Body of pancreas (tissue), 4 donors: ENCODE results near the gene USP31. TPM values are rescaled to one million over a fixed set of nuclear protein-coding genes. Genes with fewer than 3 reads are reported as not detected.

ENCODE experiments used
- ATAC-seq: fragments of 150-250 bp; one replicate; pipeline ENCODE4 v1.9.1; 2016
- DNase-seq, 4 donors: peaks; one replicate each; pipeline ENCODE4 v3.0.0-alpha.2; 2019
- H3K27ac ChIP-seq, 4 donors: fragments of 200-600 bp; sonication (generic); 1 replicate in 3 of 4; 2 replicates in 1 of 4; pipeline versions ENCODE4 v1.5.1 to v1.6.1; 2016 to 2019; ENCODE audit warnings: mild to moderate bottlenecking in 1 of 4, mixed read lengths in 1 of 4, moderate library complexity in 1 of 4
- H3K27me3 ChIP-seq, 2 donors: fragments of 200-600 bp; sonication (generic); one replicate each; pipeline ENCODE4 v1.6.0; 2016; ENCODE audit warnings: mild to moderate bottlenecking in 1 of 2
- H3K36me3 ChIP-seq, 2 donors: fragments of 200-600 bp; sonication (generic); replicated peaks in 1 of 2; 2 replicates each; pipeline ENCODE4 v1.5.1; 2016; ENCODE audit warnings: low read depth in 2 of 2; ENCODE audit not compliant: insufficient read depth in 1 of 2
- H3K4me1 ChIP-seq: fragments of 200-600 bp; sonication (generic); one replicate; pipeline ENCODE4 v1.6.0; 2016
- H3K4me3 ChIP-seq, 2 donors: fragments of 200-600 bp; sonication (generic); 1 replicate in 1 of 2; 2 replicates in 1 of 2; pipeline ENCODE4 v1.5.1; 2016 to 2019
- H3K9me3 ChIP-seq, 3 donors: fragments of 200-600 bp; sonication (generic); 1 replicate in 2 of 3; 2 replicates in 1 of 3; pipeline ENCODE4 v1.5.1; 2016
- CTCF ChIP-seq, 7 experiments: fragments of 450-650 bp in 4 of 7; fragments of 200-600 bp in 3 of 7; sonication (generic) in 3 of 7; IDR thresholded peaks; one replicate each; pipeline ENCODE4 v1.5.1; 2016 to 2019; ENCODE audit warnings: antibody characterized with exemption in 7 of 7
- POLR2A ChIP-seq, 3 donors: fragments of 450-650 bp; IDR thresholded peaks; one replicate each; pipeline ENCODE4 v1.6.1; 2016; ENCODE audit warnings: antibody characterized with exemption in 3 of 3, mild to moderate bottlenecking in 2 of 3
- WGBS, 2 donors: methylation state at CpG; one replicate each; pipeline ENCODE4 v1.1.5; 2017; 5-methylcytosine and 5-hydroxymethylcytosine counted together
- intact Hi-C: fragments of 100-400 bp; cut with DNase I; formaldehyde crosslinking; loops from one replicate; pipeline ENCODE4 v1.15.1; 2023
- total RNA-seq, 2 donors: library from RNA; depleted of rRNA; stranded (reverse); fragments of >200 nt; gene quantifications; one replicate each; pipeline ENCODE4 v1.1.0, GENCODE V29; 2016

USP31 gene
- total RNA-seq, 2 donors from 2014 or later = 5.2 to 8.6 TPM

GRCh38 chr16:23029733-23030420 is 119.4 kb downstream of the USP31 start:
- Histone ChIP-seq H3K27ac (no peak overlapping the region), H3K36me3 (no peaks in the 10 kb centered on the region), H3K4me3 (no peak overlapping the region), H3K27me3 (no peaks in the 10 kb centered on the region), H3K4me1 (no peaks in the 10 kb centered on the region), H3K9me3 (peaks cover 0 to 11% (median 0%) of the 10 kb centered on the region in 3 donors)
- no peak for ATAC-seq
- intact Hi-C loops = no loop called here
- no peak for TF ChIP-seq CTCF (IDR thresholded peaks at IDR 0.05)
- TF ChIP-seq POLR2A (IDR thresholded peaks at IDR 0.05) = no peak
- DNase-seq = no peak
- 42 to 52% methylated on average over 6 of the region's 6 CpGs for WGBS, 2 donors

DNA sequence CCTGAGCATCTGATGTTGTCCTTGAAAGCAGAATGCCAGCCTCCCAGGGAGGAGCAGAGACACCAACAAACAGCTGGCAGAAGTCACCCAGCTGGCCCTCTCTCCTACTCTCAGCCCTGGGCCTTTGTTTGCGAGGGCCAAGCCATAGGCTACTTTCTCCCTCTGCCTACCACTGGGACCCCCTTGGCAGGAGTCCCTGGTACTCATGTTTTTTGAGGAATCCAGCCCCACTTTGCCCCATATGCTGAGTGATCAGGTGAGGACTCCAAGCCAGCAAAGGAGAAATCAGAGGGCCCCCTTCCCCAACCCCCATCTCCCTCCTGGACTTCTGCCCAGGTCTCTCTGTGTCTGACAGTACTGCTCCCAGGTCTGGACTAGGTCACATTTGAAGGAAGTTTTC is 121.9 kb downstream of the USP31 start:
- Histone ChIP-seq H3K4me3 (no peak overlapping the region), H3K27me3 (no peaks in the 10 kb centered on the region), H3K27ac (no peak overlapping the region), H3K36me3 (no peaks in the 10 kb centered on the region), H3K9me3 (no peaks in the 10 kb centered on the region), H3K4me1 (no peaks in the 10 kb centered on the region)
- DNase-seq = no peak
- ATAC-seq = no peak
- TF ChIP-seq POLR2A (IDR thresholded peaks at IDR 0.05) (no peak), CTCF (IDR thresholded peaks at IDR 0.05) (no peak)
- intact Hi-C loops = no loop called here
- WGBS, 2 donors = 78 to 100% methylated on average over 1 of the region's 1 CpG

- no peak for DNase-seq
- 6 to 10% methylated on average over 3 of the region's 3 CpGs for WGBS, 2 donors
- Histone ChIP-seq H3K27ac (no peak overlapping the region), H3K36me3 (no peaks in the 10 kb centered on the region), H3K4me3 (no peak overlapping the region), H3K9me3 (no peaks in the 10 kb centered on the region), H3K4me1 (no peaks in the 10 kb centered on the region), H3K27me3 (no peaks in the 10 kb centered on the region)
- intact Hi-C loops = no loop called here
- no peak for ATAC-seq
- TF ChIP-seq CTCF (IDR thresholded peaks at IDR 0.05) (no peak), POLR2A (IDR thresholded peaks at IDR 0.05) (no peak)
Observed at GRCh38 chr16:23026784-23027362, 122.4 kb downstream of the USP31 start.

DNA sequence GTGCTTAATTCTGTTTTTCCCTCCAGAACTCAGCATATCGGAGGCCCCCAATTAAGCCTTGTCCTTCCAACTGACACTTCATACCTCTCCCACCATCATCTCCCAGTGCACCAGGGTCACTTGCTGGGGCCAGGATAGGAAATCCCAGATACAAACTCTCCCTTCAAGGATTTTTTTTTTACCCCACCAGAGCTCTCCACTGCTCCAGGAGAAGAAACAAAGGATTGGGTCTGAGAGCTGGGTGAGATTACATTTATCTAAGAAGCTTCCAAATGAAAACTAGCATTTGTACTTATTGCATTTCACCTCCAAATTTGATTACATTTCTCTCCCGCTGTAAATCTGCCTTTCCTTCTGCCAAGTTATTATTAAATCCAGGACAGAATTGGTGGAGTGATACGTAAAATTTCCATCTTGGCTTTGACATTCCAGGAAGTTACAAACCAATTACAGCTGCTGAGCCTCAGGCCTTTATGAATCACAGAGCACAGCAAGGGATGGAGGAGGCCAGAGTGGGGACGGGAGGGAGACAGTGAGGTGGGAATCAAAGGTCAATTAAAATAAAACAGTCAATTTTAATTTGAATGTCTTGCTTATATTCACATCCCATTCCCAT is 123.5 kb downstream of the USP31 start:
- Histone ChIP-seq H3K4me1 (no peaks in the 10 kb centered on the region), H3K27me3 (no peaks in the 10 kb centered on the region), H3K27ac (no peak overlapping the region), H3K4me3 (no peak overlapping the region), H3K9me3 (no peaks in the 10 kb centered on the region), H3K36me3 (no peaks in the 10 kb centered on the region)
- TF ChIP-seq POLR2A (IDR thresholded peaks at IDR 0.05) (no peak), CTCF (IDR thresholded peaks at IDR 0.05) (no peak)
- DNase-seq (no peak), ATAC-seq (no peak)
- 56 to 62% methylated on average over 4 of the region's 4 CpGs for WGBS, 2 donors
- intact Hi-C loops = no loop called here
